B cell (primary cell): ENCODE data around the gene TXNDC11.

Source experiments
- EZH2 ChIP-seq: IDR thresholded peaks from 2 replicates; pipeline ENCODE4 v1.6.1; 2012; ENCODE audit warnings: borderline replicate concordance, low read depth, mild to moderate bottlenecking, moderate library complexity, low read length; ENCODE audit not compliant: insufficient read depth, poor library complexity, severe bottlenecking
- TF ChIP-seq, protein P1 (sequence below): fragments of 200-600 bp; IDR thresholded peaks from one replicate; pipeline ENCODE4 v1.8.0; 2022; ENCODE audit warnings: antibody characterized with exemption, mild to moderate bottlenecking

- TF ChIP-seq, protein P1, sequence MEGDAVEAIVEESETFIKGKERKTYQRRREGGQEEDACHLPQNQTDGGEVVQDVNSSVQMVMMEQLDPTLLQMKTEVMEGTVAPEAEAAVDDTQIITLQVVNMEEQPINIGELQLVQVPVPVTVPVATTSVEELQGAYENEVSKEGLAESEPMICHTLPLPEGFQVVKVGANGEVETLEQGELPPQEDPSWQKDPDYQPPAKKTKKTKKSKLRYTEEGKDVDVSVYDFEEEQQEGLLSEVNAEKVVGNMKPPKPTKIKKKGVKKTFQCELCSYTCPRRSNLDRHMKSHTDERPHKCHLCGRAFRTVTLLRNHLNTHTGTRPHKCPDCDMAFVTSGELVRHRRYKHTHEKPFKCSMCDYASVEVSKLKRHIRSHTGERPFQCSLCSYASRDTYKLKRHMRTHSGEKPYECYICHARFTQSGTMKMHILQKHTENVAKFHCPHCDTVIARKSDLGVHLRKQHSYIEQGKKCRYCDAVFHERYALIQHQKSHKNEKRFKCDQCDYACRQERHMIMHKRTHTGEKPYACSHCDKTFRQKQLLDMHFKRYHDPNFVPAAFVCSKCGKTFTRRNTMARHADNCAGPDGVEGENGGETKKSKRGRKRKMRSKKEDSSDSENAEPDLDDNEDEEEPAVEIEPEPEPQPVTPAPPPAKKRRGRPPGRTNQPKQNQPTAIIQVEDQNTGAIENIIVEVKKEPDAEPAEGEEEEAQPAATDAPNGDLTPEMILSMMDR, result no peak
- no peak for TF ChIP-seq EZH2
These were observed 12.9 kb downstream of the TXNDC11 start for GRCh38 chr16:11729787-11730186.
